HCT116 (cell line): Measurements from ENCODE around the gene AATF. TPM values are rescaled to one million over a fixed set of nuclear protein-coding genes. Genes with fewer than 3 reads are reported as not detected.

Experiments used
- ATAC-seq: fragments of 200-7000 bp; cut with Tn5 transposase; 2 replicates; pipeline ENCODE4 v1.9.1; 2020; ENCODE audit warnings: mild to moderate bottlenecking, moderate library complexity
- BruUV-seq: library from RNA; stranded (reverse); fragments of 400-500 nt; replicated peaks from 2 replicates; lab custom pipeline; 2021; lab: Mats Ljungman, UMichigan
- CTCF ChIA-PET: fragments of 300-600 bp; sonication (Branson Sonifier 250); formaldehyde crosslinking; loops from one replicate; lab custom pipeline; 2021; ENCODE audit warnings: antibody characterized with exemption; lab: Charles Lee
- POLR2A ChIA-PET: fragments of 300-600, 350-600 bp; sonication (Branson Sonifier 250); formaldehyde crosslinking; loops from one replicate; lab custom pipeline; 2021; ENCODE audit warnings: antibody characterized with exemption; lab: Charles Lee
- RAD21 ChIA-PET, 2 experiments: fragments of 300-600 bp; sonication (Branson Sonifier 250); formaldehyde crosslinking; loops; one replicate each; lab custom pipeline; 2023; ENCODE audit warnings: low total read pairs in 2 of 2; ENCODE audit not compliant: uncharacterized antibody in 2 of 2, unreplicated experiment in 2 of 2, low non-redundant PET in 1 of 2; lab: Charles Lee
- DNase-seq: peaks from one replicate; pipeline ENCODE4 v3.0.0-alpha.2; 2010; ENCODE audit warnings: low read depth, low spot score
- H2AFZ ChIP-seq: fragments of 200-600 bp; shearing (Covaris generic), sonication (generic); 2 replicates; pipeline ENCODE4 v1.6.1; 2017; ENCODE audit warnings: low read depth, mixed run types, mixed read lengths, antibody characterized with exemption, low read length; ENCODE audit not compliant: poor library complexity, severe bottlenecking
- H3K27ac ChIP-seq: 2 replicates; pipeline ENCODE4 v1.5.1; 2012; ENCODE audit warnings: low read depth, low read length
- H3K27me3 ChIP-seq: fragments of 200-600 bp; sonication (generic); 2 replicates; pipeline ENCODE4 v1.6.1; 2016; ENCODE audit warnings: mixed run types, low read length, mixed read lengths; ENCODE audit not compliant: insufficient read depth
- H3K36me3 ChIP-seq, 2 experiments: fragments of 200-500 bp in 1 of 2; fragments of 200-600 bp in 1 of 2; sonication (Bioruptor generic) in 1 of 2; sonication (generic) in 1 of 2; 2 replicates each; pipeline versions ENCODE4 v1.5.1 to v1.6.1; 2014 to 2016; ENCODE audit warnings: low read length in 2 of 2, inconsistent platforms in 1 of 2, mixed read lengths in 1 of 2, mixed run types in 1 of 2; ENCODE audit not compliant: insufficient read depth in 2 of 2, control insufficient read depth in 1 of 2
- H3K4me1 ChIP-seq, 2 experiments: fragments of 200-600 bp in 1 of 2; sonication (generic) in 1 of 2; 2 replicates each; pipeline versions ENCODE4 v1.5.1 to v1.6.1; 2012 to 2017; ENCODE audit warnings: low read length in 2 of 2, inconsistent platforms in 1 of 2, mild to moderate bottlenecking in 1 of 2, mixed read lengths in 1 of 2, mixed run types in 1 of 2, moderate library complexity in 1 of 2; ENCODE audit not compliant: insufficient read depth in 2 of 2, control insufficient read depth in 1 of 2
- H3K4me2 ChIP-seq: fragments of 200-600 bp; sonication (generic); 2 replicates; pipeline ENCODE4 v1.6.1; 2017; ENCODE audit warnings: mixed run types, low read length, mixed read lengths
- H3K4me3 ChIP-seq, 2 experiments: fragments of 200-600 bp in 1 of 2; sonication (generic) in 1 of 2; replicated peaks in 1 of 2; 2 replicates each; pipeline ENCODE4 v1.5.1; 2011 to 2016; ENCODE audit warnings: low read length in 2 of 2, control low read depth in 1 of 2, low read depth in 1 of 2, mild to moderate bottlenecking in 1 of 2, mixed read lengths in 1 of 2, mixed run types in 1 of 2
- H3K79me2 ChIP-seq: fragments of 200-600 bp; sonication (generic); 2 replicates; pipeline ENCODE4 v1.6.1; 2017; ENCODE audit warnings: mild to moderate bottlenecking, mixed run types, low read length, moderate library complexity, mixed read lengths; ENCODE audit not compliant: insufficient read depth
- H3K9ac ChIP-seq: fragments of 200-600 bp; sonication (generic); 2 replicates; pipeline ENCODE4 v1.6.1; 2016; ENCODE audit warnings: low read length, mixed read lengths
- H3K9me2 ChIP-seq: fragments of 200-600 bp; sonication (generic), shearing (Covaris generic); 2 replicates; pipeline ENCODE4 v1.6.1; 2017; ENCODE audit warnings: mixed run types, mild to moderate bottlenecking, moderate library complexity; ENCODE audit not compliant: insufficient read depth
- H3K9me3 ChIP-seq, 2 experiments: fragments of 200-500 bp in 1 of 2; fragments of 200-600 bp in 1 of 2; sonication (Bioruptor generic) in 1 of 2; sonication (generic) in 1 of 2; 2 replicates each; pipeline ENCODE4 v1.6.1; 2014 to 2017; ENCODE audit warnings: low read length in 2 of 2, mixed read lengths in 2 of 2, inconsistent platforms in 1 of 2, low read depth in 1 of 2, mild to moderate bottlenecking in 1 of 2, mixed run types in 1 of 2, moderate library complexity in 1 of 2; ENCODE audit not compliant: control insufficient read depth in 1 of 2, insufficient read depth in 1 of 2
- H4K20me1 ChIP-seq: fragments of 200-600 bp; sonication (generic), shearing (Covaris generic); 2 replicates; pipeline ENCODE4 v1.6.1; 2017; ENCODE audit warnings: mixed run types, mild to moderate bottlenecking, moderate library complexity; ENCODE audit not compliant: insufficient read depth
- EZH2phosphoT487 ChIP-seq: fragments of 200-600 bp; IDR thresholded peaks from 2 replicates; pipeline ENCODE4 v1.6.1; 2018; ENCODE audit warnings: antibody characterized with exemption, borderline replicate concordance
- FOSL1 ChIP-seq: IDR thresholded peaks from 2 replicates; pipeline ENCODE4 v1.6.1; 2012; ENCODE audit warnings: low read depth
- POLR2A ChIP-seq: IDR thresholded peaks from 2 replicates; pipeline ENCODE4 v1.7.0; 2011; ENCODE audit warnings: borderline replicate concordance; ENCODE audit not compliant: insufficient read depth, insufficient read length; ENCODE audit errors: extremely low read depth
- POLR2AphosphoS5 ChIP-seq: IDR thresholded peaks from 2 replicates; pipeline ENCODE4 v1.6.1; 2011; ENCODE audit warnings: mild to moderate bottlenecking, low read depth, low read length, moderate library complexity
- RAD21 ChIP-seq: IDR thresholded peaks from 2 replicates; pipeline ENCODE4 v1.6.1; 2012; ENCODE audit warnings: low read depth, mild to moderate bottlenecking
- SIN3A ChIP-seq: IDR thresholded peaks from 2 replicates; pipeline ENCODE4 v1.6.1; 2012; ENCODE audit warnings: low read depth
- SRF ChIP-seq: IDR thresholded peaks from 2 replicates; pipeline ENCODE4 v1.6.1; 2012; ENCODE audit warnings: low read depth
- ZFX ChIP-seq: fragments of 450-650 bp; IDR thresholded peaks from 2 replicates; pipeline ENCODE4 v1.6.1; 2017
- ZNF274 ChIP-seq: fragments of 200-500 bp; sonication (Bioruptor generic); IDR thresholded peaks from 2 replicates; pipeline ENCODE4 v1.6.1; 2014; ENCODE audit warnings: mild to moderate bottlenecking, low read depth, low read length, inconsistent platforms
- intact Hi-C: fragments of 100-400 bp; cut with micrococcal nuclease; formaldehyde crosslinking; loops from 2 replicates; pipeline ENCODE4 v1.10.0; 2022
- total RNA-seq: library from RNA; stranded (reverse); gene quantifications from one replicate; pipeline ENCODE4 v1.2.1, GENCODE V29; 2021; ENCODE audit not compliant: unreplicated experiment
- TF ChIP-seq, protein P1 (sequence below): IDR thresholded peaks from 2 replicates; pipeline ENCODE4 v1.6.1; 2012
- TF ChIP-seq, protein P2 (sequence below): IDR thresholded peaks from 2 replicates; pipeline ENCODE4 v1.6.1; 2011; ENCODE audit warnings: mild to moderate bottlenecking, low read length, moderate library complexity; ENCODE audit not compliant: insufficient replicate concordance; ENCODE audit errors: extremely low read depth
- TF ChIP-seq, protein P3 (sequence below), 3 experiments: fragments of 200-600 bp in 1 of 3; sonication (generic) in 1 of 3; IDR thresholded peaks in 2 of 3; conservative IDR thresholded peaks in 1 of 3; 2 replicates each; pipeline ENCODE4 v1.5.1; 2012 to 2017; ENCODE audit warnings: low read depth in 2 of 3, low read length in 2 of 3, antibody characterized with exemption in 1 of 3, borderline replicate concordance in 1 of 3, control low read depth in 1 of 3, mild to moderate bottlenecking in 1 of 3, mixed read lengths in 1 of 3, mixed run types in 1 of 3, moderate library complexity in 1 of 3; ENCODE audit not compliant: insufficient read depth in 1 of 3

The AATF gene
- total RNA-seq, 1 experiment from 2014 or later: 105 TPM

DNA sequence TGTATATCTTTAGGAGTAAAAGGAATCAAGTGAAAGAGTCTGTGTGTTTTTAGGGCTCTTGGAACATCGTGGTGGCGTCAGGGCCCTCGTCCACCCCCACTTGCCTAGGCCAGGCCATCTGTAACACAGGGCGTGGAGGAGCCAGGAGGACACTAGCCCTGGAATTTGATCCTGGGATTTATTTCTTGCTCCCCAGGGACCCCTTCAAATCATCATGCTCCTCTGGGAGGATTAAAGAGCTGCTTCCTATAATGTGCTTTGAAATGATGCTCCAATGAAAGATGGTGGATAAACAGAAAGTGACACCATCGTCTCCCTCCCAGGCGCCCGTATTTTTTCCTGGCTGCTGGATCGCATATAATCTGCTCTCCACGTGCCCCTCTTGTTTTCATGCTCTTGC is 113.3 kb downstream of the AATF start:
- RAD21 ChIA-PET: no interaction called here
- no peaks in the 10 kb centered on the region for H3K9me3 ChIP-seq
- intact Hi-C loops: no loop called here
- no peak for ATAC-seq
- H4K20me1 ChIP-seq: no peaks in the 10 kb centered on the region
- no peak overlapping the region for H3K9ac ChIP-seq
- no peak overlapping the region for H3K4me2 ChIP-seq
- H3K4me1 ChIP-seq: no peaks in the 10 kb centered on the region
- H3K36me3 ChIP-seq: peaks cover under 1 to 2% of the 10 kb centered on the region in 2 experiments; a peak in 1 of 4 replicates
- TF ChIP-seq EZH2phosphoT487 (no peak), ZNF274 (no peak), POLR2AphosphoS5 (no peak), SRF (no peak), POLR2A (no peak), ZFX (no peak), FOSL1 (no peak), SIN3A (no peak), RAD21 (no peak)
- TF ChIP-seq, protein P1, sequence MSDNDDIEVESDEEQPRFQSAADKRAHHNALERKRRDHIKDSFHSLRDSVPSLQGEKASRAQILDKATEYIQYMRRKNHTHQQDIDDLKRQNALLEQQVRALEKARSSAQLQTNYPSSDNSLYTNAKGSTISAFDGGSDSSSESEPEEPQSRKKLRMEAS: no peak
- TF ChIP-seq, protein P2, sequence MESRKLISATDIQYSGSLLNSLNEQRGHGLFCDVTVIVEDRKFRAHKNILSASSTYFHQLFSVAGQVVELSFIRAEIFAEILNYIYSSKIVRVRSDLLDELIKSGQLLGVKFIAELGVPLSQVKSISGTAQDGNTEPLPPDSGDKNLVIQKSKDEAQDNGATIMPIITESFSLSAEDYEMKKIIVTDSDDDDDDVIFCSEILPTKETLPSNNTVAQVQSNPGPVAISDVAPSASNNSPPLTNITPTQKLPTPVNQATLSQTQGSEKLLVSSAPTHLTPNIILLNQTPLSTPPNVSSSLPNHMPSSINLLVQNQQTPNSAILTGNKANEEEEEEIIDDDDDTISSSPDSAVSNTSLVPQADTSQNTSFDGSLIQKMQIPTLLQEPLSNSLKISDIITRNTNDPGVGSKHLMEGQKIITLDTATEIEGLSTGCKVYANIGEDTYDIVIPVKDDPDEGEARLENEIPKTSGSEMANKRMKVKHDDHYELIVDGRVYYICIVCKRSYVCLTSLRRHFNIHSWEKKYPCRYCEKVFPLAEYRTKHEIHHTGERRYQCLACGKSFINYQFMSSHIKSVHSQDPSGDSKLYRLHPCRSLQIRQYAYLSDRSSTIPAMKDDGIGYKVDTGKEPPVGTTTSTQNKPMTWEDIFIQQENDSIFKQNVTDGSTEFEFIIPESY: no peak
- TF ChIP-seq, protein P3, sequence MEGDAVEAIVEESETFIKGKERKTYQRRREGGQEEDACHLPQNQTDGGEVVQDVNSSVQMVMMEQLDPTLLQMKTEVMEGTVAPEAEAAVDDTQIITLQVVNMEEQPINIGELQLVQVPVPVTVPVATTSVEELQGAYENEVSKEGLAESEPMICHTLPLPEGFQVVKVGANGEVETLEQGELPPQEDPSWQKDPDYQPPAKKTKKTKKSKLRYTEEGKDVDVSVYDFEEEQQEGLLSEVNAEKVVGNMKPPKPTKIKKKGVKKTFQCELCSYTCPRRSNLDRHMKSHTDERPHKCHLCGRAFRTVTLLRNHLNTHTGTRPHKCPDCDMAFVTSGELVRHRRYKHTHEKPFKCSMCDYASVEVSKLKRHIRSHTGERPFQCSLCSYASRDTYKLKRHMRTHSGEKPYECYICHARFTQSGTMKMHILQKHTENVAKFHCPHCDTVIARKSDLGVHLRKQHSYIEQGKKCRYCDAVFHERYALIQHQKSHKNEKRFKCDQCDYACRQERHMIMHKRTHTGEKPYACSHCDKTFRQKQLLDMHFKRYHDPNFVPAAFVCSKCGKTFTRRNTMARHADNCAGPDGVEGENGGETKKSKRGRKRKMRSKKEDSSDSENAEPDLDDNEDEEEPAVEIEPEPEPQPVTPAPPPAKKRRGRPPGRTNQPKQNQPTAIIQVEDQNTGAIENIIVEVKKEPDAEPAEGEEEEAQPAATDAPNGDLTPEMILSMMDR (IDR thresholded peaks at IDR 0.05 in 2 of 3, conservative IDR thresholded peaks at IDR 0.05 in 1 of 3; ENCODE audit: borderline replicate concordance in 1 of 3, insufficient read depth in 1 of 3, low read depth in 2 of 3, low read length in 2 of 3): no peak
- no peaks in the 10 kb centered on the region for H3K79me2 ChIP-seq
- CTCF ChIA-PET: no interaction called here
- POLR2A ChIA-PET: no interaction called here
- no peak for DNase-seq
- no peaks in the 10 kb centered on the region for H3K9me2 ChIP-seq
- BruUV-seq: no TSS peak
- no peaks in the 10 kb centered on the region for H3K27me3 ChIP-seq
- no peak overlapping the region for H3K27ac ChIP-seq
- H2AFZ ChIP-seq: no peak overlapping the region
- no peak overlapping the region for H3K4me3 ChIP-seq
